ENCODE results near the gene ZSWIM5. TPM values are rescaled to one million over a fixed set of nuclear protein-coding genes. Genes with fewer than 3 reads are reported as not detected.

Gene ZSWIM5
- total and polyA plus RNA-seq, 9 of the 15 experiments (the other 6 are each of a cell fraction or from before 2014, with no cell fraction given) = under 0.01 to 0.07 (median 0.03) TPM; not detected in 3

GRCh38 chr1:45200435-45200834 lies 6.0 kb downstream of the ZSWIM5 start (continued):
- TF ChIP-seq E2F3 (CRISPR knock-in tag; IDR thresholded peaks at IDR 0.05) (no peak), ZNF785 (CRISPR knock-in tag; IDR thresholded peaks at IDR 0.05) (no peak), FOS (IDR thresholded peaks at IDR 0.05; ENCODE audit: extremely low read depth, insufficient read length) (no peak), ZZZ3 (IDR thresholded peaks at IDR 0.05) (no peak), LARP7 (IDR thresholded peaks at IDR 0.05) (no peak), CREB1 (IDR thresholded peaks at IDR 0.05) (no peak), CREB1 (CRISPR knock-in tag; IDR thresholded peaks at IDR 0.05) (no peak), ZNF717 (CRISPR knock-in tag; IDR thresholded peaks at IDR 0.05) (no peak), MAFG (tag; conservative IDR thresholded peaks at IDR 0.05) (peak; percentile 41; the same call in 1 of the 2 replicates), TCF7L2 (IDR thresholded peaks at IDR 0.05; ENCODE audit: low read depth, low read length) (no peak), MGA (IDR thresholded peaks at IDR 0.05) (no peak)
